Measurements from ENCODE around the gene GOLGA8T.
A peak's percentile ranks its signal among the peaks of the same experiment; 100 is the strongest.
"Not testable (repeated sequence)": the region's sequence is repeated elsewhere in the genome, so short reads cannot be mapped to it uniquely, and the experiment has no call there.

Gene GOLGA8T, protein sequence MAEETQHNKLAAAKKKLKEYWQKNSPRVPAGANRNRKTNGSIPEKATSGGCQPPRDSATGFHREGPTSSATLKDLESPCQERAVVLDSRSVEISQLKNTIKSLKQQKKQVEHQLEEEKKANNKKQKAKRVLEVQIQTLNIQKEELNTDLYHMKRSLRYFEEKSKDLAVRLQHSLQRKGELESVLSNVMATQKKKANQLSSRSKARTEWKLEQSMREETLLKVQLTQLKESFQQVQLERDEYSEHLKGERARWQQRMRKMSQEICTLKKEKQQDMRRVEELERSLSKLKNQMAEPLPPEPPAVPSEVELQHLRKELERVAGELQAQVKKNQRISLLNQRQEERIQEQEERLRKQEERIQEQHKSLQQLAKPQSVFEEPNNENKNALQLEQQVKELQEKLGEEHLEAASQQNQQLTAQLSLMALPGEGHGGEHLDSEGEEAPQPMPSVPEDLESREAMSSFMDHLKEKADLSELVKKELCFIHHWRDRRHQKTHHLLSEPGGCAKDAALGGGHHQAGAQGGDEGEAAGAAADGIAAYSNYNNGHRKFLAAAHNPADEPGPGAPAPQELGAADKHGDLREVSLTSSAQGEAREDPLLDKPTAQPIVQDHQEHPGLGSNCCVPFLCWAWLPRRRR

GRCh38 chr15:30134751-30135150, at the start of gene GOLGA8T:
Gene GOLGA8T, plus strand, starts transcription at chr15:30135051. Its CDS starts 98 bp downstream, at chr15:30135149.
- not testable (repeated sequence) for DNase-seq (ENCODE audit: low read depth in 2 of 3, low spot score in 2 of 3)

DNA sequence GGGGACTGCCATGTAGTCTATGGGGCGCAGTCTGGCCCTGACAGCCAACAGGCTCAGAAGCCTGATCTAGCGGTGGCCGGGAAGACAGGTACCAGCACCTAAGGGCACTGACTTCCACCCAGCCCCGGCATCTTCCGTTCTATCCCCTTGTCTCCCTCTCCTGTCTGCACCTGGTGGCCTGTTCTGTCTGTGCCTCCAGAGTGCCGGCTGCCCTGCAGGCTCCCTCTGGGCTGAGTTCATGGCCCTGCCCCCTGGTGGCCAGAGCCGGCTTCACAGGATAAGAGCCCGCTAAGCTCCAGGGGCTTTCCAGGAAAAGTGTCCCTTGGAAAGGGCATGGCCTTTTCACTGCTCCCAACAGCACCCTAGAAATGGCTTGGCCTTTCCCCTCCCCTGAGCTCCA, 37.0 kb upstream of the GOLGA8T start:
- not testable (repeated sequence) for DNase-seq (ENCODE audit: low read depth in 2 of 3, low spot score in 2 of 3)

GRCh38 chr15:30102890-30103289, 32.0 kb upstream of the GOLGA8T start:
- not testable (repeated sequence) for DNase-seq (ENCODE audit: low read depth in 2 of 3, low spot score in 2 of 3)

DNA sequence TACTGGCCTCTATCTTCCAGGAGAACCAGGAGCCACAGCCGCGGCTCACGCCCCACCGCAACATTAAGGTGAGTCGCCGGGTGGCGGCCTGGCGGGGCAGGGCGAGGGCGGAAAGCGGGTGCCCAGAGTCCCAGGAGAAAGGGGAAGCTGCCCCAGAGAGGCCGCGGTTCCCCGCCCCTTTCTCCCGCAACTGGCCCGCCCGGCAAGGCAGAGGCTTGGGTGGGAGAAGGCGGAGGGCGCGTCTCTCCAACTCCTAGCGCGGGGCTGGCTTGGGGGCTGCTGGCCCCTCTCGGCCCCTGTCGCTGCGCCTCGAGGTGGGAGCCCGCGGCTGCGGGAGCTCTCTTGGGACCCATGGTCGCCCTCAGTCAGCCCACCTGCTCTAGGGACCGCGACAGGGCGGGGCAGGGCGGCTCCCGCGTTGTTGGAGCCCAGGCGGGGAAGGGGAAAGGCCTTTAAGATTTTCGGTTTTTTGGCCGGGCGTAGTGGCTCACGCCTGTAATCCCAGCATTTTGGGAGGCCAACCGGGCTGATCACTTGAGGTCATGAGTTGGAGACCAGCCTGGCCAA, 30.8 kb upstream of the GOLGA8T start:
- DNase-seq (ENCODE audit: low read depth in 2 of 3, low spot score in 2 of 3): not testable (repeated sequence)

DNA sequence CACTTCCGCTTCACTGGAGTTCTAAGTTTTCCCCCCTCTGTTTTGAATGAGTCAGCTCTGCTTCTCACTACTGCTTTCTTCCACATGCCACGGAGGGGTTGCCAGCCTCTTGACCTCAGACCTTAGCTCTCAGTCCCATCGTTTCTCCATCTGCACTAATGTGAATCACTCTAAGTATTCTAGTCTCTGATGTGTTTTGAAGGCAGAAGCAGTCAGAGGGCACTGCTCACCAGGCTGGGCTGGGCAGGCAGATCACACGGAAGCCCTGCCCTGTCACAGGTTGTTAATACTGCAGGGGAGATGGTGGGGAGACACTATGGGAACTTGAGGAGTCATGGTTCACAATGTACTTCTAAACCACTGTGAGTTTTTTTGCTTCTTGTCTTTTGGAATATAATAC, 24.3 kb upstream of the GOLGA8T start:
- DNase-seq (ENCODE audit: low read depth in 2 of 3, low spot score in 2 of 3): not testable (repeated sequence)

DNA sequence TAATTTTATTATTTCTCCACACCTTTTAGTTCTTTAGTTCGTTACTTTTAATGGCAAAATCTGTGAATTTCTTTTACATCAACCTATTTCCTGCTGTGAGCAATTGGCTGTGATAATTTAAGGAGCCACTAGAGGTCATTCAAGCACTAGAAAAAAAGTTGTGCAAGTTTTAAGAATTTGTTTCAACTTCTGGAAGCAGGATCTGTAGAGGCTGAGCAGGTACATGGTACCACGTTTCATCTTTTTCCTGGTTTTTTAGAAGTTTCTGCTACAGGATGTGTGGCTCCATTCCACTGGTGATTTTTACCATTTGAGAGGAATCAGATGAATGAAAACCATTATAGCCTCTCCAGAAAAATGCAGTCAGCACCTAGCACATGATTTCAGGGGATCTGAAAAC, 4.8 kb upstream of the GOLGA8T start:
- not testable (repeated sequence) for DNase-seq (ENCODE audit: low read depth in 2 of 3, low spot score in 2 of 3)

DNA sequence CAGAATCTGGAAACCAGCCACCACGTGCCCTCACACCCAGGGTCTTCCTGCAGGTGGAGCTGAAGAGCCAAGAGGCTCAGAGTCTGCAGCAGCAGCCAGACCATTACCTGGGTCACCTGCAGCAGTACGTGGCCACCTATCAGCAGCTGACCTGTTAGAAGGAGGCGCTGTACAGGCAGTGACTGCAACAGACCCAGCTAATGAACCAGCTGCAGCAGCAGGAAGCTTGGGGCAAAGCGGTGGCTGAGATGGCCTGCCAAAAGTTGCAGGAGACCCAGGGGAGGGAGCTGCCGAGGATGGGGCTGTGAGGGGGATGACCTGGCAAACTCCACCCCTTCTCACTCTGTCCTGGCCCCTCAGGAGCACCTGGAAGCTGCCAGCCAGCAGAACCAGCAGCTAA, 8.4 kb downstream of the GOLGA8T start:
- not testable (repeated sequence) for DNase-seq (ENCODE audit: low read depth in 2 of 3, low spot score in 2 of 3)

DNA sequence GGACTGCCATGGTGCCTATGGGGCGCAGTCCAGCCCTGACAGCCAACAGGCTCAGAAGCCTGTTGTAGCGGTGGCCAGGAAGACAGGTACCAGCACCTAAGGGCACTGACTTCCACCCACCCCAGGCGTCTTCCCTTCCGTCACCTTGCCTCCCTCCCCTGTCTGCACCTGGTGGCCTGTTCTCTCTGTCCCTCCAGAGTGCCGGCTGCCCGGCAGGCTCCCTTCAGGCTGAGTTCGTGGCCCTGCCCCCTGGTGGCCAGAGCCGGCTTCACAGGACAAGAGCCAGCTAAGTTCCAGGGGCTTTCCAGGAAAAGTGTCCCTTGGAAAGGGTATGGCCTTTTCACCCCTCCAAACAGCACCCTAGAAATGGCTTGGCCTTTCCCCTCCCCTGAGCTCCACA, 15.0 kb downstream of the GOLGA8T start:
- not testable (repeated sequence) for DNase-seq (ENCODE audit: low read depth in 2 of 3, low spot score in 2 of 3)

DNA sequence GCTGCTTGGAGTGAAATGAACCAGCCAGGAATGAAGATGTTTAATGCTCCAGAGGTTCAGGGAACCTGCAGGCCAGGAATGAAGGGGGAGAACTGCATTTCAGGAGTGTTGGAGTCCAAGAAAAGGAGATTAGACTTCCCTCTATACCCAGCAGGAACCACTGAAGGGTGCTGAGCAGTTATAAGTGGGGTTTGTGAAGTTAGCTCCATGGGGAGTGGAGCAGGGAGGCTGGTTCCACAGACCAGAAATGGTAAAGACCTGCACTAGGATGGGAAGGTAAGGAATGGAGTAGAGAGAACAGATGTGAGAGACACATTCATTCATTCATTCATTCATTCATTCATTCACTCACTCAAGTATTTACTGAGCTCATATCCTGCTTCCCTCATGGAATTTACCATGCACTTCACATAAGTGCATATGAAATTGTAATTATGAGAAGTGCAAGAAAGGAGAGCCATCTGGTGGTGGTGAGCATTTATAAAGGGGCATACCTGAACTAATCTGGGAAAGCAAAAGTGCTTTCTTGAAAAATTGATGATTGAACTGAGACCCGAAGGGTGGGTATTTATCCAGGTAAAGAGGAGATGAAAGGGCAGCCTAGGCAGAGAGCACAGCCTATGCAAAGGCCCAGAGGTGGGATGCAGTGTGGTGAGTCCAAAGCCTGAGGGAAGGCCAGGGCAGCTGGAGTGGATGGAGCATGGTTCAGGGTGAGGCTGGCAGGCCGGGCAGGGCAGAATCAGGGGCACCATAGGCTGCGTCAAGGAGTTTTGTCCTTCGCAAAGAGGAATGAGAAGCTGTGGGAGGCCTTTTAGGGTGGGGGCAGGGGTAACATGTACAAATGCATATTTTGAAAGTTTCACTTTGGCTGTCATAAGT, 27.9 kb downstream of the GOLGA8T start:
- DNase-seq (ENCODE audit: low read depth in 2 of 3, low spot score in 2 of 3): not testable (repeated sequence)

DNA sequence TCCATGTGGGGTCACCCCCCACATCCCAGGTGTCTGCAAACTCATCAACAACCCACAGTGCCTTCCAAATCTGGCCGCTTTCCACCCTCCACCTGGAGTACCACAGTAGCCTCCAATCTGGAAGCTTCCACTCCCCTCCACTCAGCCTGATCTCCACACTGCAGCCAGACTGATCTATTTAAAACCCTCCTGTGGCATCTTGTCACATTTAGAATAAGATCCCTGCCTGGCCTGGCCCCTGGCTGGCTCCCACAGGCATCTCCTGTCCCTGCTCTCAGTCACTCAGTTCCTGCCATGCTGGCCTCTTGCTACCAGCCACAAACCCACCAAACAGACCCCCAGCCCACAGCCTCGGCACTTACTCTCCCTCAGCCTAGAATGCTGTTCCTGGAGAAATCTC, 28.9 kb downstream of the GOLGA8T start:
- DNase-seq (ENCODE audit: low read depth in 2 of 3, low spot score in 2 of 3): not testable (repeated sequence)

DNA sequence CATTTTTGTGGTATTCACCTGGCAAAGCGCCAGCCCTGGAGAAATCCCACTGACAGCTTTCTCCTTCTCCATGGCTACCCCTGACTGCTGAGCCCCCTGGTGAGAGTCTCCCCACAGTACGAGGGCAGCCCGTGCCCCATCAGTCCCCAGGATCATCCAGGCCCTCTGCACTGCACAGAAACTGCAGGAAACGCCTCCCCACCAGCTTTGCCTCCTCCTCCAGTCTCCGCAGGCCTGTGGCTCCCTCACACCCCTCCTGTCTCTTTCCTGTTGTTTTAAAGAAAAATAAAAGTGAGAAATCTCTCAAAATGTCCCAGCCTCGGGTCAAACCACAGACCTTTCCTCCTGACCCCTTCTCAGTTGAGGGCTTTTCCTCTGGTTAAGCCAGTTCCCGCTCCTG, 29.4 kb downstream of the GOLGA8T start:
- not testable (repeated sequence) for DNase-seq (ENCODE audit: low read depth in 2 of 3, low spot score in 2 of 3)

DNA sequence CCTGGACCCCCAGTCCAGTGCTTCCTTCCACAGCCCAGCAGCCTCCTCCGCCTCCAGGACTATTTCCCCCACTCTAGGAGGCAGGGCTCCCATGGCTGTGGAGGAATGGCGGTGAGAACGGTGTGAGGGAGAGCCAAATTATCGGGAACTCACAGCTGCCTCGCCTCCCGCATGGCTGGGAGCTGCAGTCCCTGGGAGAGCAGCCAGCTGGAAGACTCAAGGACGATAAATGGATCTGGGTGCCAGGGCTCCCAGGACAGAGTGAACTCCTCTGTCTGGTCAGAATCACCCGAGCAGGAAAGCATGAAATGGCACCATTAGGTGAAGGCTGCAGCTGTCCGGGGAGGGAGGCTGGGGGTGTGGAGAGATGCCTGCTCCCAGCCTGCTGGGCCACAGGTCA, 32.6 kb downstream of the GOLGA8T start:
- not testable (repeated sequence) for DNase-seq (ENCODE audit: low read depth in 2 of 3, low spot score in 2 of 3)

- DNase-seq (ENCODE audit: low read depth in 2 of 3, low spot score in 2 of 3): not testable (repeated sequence)
Measured at GRCh38 chr15:30167886-30168285, 33.0 kb downstream of the GOLGA8T start.

GRCh38 chr15:30171452-30171851, 36.6 kb downstream of the GOLGA8T start:
- DNase-seq (ENCODE audit: low read depth in 2 of 3, low spot score in 2 of 3): not testable (repeated sequence)

GRCh38 chr15:30173041-30173608, 38.3 kb downstream of the GOLGA8T start:
- peak; percentile 30 to 51 (median 48) for DNase-seq (ENCODE audit: low read depth in 2 of 3, low spot score in 2 of 3)

- DNase-seq (ENCODE audit: low read depth in 2 of 3, low spot score in 2 of 3): not testable (repeated sequence)
Measured at GRCh38 chr15:30175291-30175690, 40.4 kb downstream of the GOLGA8T start.

GRCh38 chr15:30176613-30177012, 41.8 kb downstream of the GOLGA8T start:
- DNase-seq (ENCODE audit: low read depth in 2 of 3, low spot score in 2 of 3): not testable (repeated sequence)

- not testable (repeated sequence) for DNase-seq (ENCODE audit: low read depth in 2 of 3, low spot score in 2 of 3)
Measured at GRCh38 chr15:30179814-30180213, 45.0 kb downstream of the GOLGA8T start.

DNA sequence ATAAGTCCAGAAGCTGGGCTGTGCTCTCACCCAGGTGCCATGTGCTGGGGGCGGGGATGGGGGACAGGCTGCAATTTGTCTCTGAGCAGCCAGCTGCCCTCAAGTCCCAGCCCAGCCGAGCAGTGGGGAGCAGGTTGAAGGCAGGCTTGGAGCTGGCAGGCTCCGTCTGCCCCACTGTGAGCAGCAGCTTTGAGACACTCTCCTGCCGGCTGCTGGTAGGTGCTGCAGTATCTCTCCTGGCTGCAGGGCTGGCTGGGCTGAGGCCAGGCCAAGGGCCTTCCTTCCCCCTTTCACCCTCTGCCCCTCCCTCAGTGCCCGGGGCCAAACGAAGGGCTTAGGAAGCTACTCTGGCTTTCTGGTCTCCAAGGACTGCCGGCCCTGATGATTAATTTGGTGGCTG, 50.6 kb downstream of the GOLGA8T start:
- DNase-seq (ENCODE audit: low read depth in 2 of 3, low spot score in 2 of 3): not testable (repeated sequence)

GRCh38 chr15:30187429-30187828, 52.6 kb downstream of the GOLGA8T start:
- DNase-seq (ENCODE audit: low read depth in 2 of 3, low spot score in 2 of 3): not testable (repeated sequence)

DNA sequence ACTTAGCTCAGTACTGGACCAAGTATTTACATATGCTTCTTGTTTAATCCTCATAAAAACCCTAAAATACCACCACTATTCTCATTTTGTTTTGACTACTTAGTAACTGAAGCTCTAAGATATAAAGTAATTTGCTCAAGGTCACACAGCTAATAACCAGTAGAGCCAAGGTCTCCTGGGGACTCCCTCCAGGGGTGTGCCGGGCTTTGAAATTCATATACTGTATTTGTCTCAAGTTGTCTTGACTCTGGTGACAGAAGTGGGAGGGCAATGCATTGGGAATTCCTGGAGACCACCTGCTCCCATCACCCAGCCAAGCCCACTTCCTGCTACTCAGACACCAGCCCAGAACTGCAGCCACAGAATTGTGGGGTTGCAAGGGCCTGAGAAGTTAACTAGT, 54.9 kb downstream of the GOLGA8T start:
- DNase-seq (ENCODE audit: low read depth in 2 of 3, low spot score in 2 of 3): not testable (repeated sequence)
